Endothelial cell (in vitro differentiated cells): ENCODE results near the gene USF3. TPM values are rescaled to one million over a fixed set of nuclear protein-coding genes. Genes with fewer than 3 reads are reported as not detected.

ENCODE experiments used
- DNase-seq: peaks from one replicate; pipeline ENCODE4 v3.0.0; 2021; ENCODE audit warnings: low spot score
- H3K27ac Mint-ChIP-seq: one replicate; pipeline ENCODE4 v1.8.0; 2021; ENCODE audit warnings: mixed read lengths, inconsistent platforms; ENCODE audit not compliant: unreplicated experiment
- H3K27me3 Mint-ChIP-seq: one replicate; pipeline ENCODE4 v1.8.0; 2021; ENCODE audit warnings: mild to moderate bottlenecking, moderate library complexity, mixed read lengths, inconsistent platforms; ENCODE audit not compliant: unreplicated experiment
- H3K36me3 Mint-ChIP-seq: one replicate; pipeline ENCODE4 v1.8.0; 2021; ENCODE audit warnings: mild to moderate bottlenecking, low read depth, mixed read lengths, inconsistent platforms; ENCODE audit not compliant: unreplicated experiment
- H3K4me1 Mint-ChIP-seq: one replicate; pipeline ENCODE4 v1.8.0; 2021; ENCODE audit warnings: mild to moderate bottlenecking, mixed read lengths, inconsistent platforms; ENCODE audit not compliant: unreplicated experiment
- H3K4me3 Mint-ChIP-seq: one replicate; pipeline ENCODE4 v1.8.0; 2021; ENCODE audit warnings: mild to moderate bottlenecking, mixed read lengths, inconsistent platforms; ENCODE audit not compliant: unreplicated experiment
- H3K9me3 Mint-ChIP-seq: one replicate; pipeline ENCODE4 v1.8.0; 2021; ENCODE audit warnings: mixed read lengths, inconsistent platforms; ENCODE audit not compliant: unreplicated experiment
- total RNA-seq: library from RNA; stranded (reverse); fragmentation: NEBNext Ultra II Directional; extraction: Animal tissue kit (Norgen Biotek cat#: 25700); gene quantifications from one replicate; pipeline ENCODE4 v1.2.1, GENCODE V29; 2021; ENCODE audit not compliant: unreplicated experiment
- TF ChIP-seq, protein P1 (sequence below): fragments of 200-600 bp; sonication (generic); IDR thresholded peaks from one replicate; pipeline ENCODE4 v1.5.0; 2021; ENCODE audit warnings: antibody characterized with exemption; ENCODE audit not compliant: unreplicated experiment

Gene USF3
- total RNA-seq, 1 donor from 2014 or later: 15.4 TPM

DNA sequence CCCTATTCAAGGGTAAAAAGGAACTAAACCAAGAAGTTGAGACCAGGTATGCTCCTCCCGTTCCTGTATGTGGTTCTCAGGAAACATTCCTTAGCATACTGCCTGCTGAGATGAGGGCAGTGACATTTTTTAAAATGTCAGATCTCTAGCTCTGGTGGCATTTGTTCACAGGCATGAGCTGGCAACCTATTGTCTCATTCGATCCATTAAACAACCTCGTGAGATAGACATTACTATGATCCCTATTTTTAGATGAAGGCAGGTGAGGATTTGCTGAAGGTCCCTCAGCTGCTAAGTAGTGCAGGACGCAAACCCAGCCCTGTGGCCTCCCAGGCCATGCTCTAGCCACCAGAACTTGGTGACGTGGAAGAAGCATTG lies 89.2 kb downstream of the USF3 start:
- TF ChIP-seq, protein P1, sequence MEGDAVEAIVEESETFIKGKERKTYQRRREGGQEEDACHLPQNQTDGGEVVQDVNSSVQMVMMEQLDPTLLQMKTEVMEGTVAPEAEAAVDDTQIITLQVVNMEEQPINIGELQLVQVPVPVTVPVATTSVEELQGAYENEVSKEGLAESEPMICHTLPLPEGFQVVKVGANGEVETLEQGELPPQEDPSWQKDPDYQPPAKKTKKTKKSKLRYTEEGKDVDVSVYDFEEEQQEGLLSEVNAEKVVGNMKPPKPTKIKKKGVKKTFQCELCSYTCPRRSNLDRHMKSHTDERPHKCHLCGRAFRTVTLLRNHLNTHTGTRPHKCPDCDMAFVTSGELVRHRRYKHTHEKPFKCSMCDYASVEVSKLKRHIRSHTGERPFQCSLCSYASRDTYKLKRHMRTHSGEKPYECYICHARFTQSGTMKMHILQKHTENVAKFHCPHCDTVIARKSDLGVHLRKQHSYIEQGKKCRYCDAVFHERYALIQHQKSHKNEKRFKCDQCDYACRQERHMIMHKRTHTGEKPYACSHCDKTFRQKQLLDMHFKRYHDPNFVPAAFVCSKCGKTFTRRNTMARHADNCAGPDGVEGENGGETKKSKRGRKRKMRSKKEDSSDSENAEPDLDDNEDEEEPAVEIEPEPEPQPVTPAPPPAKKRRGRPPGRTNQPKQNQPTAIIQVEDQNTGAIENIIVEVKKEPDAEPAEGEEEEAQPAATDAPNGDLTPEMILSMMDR: no peak
- H3K27me3 Mint-ChIP-seq: peaks cover 4% of the 10 kb centered on the region
- H3K27ac Mint-ChIP-seq: peak overlapping the region; percentile 64
- H3K4me1 Mint-ChIP-seq: peaks cover 27% of the 10 kb centered on the region
- H3K9me3 Mint-ChIP-seq: no peaks in the 10 kb centered on the region
- no peak overlapping the region for H3K4me3 Mint-ChIP-seq
- no peaks in the 10 kb centered on the region for H3K36me3 Mint-ChIP-seq
- DNase-seq: no peak

DNA sequence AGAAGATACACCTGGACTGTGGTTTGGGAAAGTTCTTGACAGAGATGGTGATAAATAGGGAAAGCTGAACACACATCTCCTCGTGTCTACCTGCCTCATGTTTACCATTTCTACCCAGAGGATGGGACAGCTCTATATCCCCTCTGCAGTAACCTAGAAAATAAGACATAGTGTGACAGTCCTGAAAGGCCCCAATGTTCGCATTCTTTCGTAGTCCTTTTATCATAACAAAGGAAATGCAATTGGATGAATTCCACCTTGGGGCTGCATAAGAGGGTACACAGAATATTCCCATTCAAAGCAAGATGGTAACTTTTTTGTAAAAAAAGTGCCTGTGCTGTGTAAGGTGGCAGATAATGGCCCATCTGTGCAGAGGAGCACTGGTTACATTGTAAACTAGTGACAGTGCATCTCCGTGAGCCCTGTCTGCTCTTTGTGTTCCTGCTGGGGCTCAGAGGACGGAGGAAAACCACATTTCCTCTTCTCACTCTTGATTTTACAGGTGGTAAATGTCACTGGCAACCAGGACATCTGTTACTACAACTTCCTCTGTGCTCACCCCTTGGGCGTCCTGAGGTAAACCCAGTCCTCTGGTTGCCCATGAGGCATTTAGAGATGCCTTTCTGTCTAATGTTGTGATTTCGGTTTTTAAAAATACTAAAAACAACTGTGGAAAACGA lies 89.8 kb downstream of the USF3 start:
- no peak overlapping the region for H3K4me3 Mint-ChIP-seq
- no peaks in the 10 kb centered on the region for H3K36me3 Mint-ChIP-seq
- H3K9me3 Mint-ChIP-seq: no peaks in the 10 kb centered on the region
- peak overlapping the region; percentile 65 for H3K27ac Mint-ChIP-seq
- no peak for DNase-seq
- H3K4me1 Mint-ChIP-seq: peaks cover 27% of the 10 kb centered on the region
- TF ChIP-seq, protein P1: no peak
- peaks cover 4% of the 10 kb centered on the region for H3K27me3 Mint-ChIP-seq

DNA sequence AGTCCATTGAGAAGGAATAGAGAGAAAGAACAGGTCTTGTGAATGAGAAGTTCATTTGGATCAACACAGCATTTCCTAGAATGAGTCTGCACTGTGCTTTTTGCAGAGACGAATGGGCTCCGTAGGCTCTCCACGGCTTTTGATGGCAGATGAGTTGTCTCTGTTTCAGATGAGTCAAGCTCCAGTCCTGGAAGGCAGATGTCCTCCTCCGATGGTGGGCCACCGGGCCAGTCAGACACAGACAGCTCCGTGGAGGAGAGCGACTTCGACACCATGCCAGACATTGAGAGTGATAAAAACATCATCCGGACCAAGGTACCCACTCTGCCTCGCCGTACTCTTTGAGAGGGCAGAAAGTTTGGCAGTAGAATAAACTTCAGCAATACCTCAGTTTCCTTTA lies 93.6 kb downstream of the USF3 start:
- Mint-ChIP-seq H3K27me3 (peaks cover 2% of the 10 kb centered on the region), H3K4me1 (peaks cover 23% of the 10 kb centered on the region), H3K4me3 (no peak overlapping the region), H3K9me3 (no peaks in the 10 kb centered on the region), H3K27ac (no peak overlapping the region), H3K36me3 (no peaks in the 10 kb centered on the region)
- TF ChIP-seq, protein P1: no peak
- no peak for DNase-seq

DNA sequence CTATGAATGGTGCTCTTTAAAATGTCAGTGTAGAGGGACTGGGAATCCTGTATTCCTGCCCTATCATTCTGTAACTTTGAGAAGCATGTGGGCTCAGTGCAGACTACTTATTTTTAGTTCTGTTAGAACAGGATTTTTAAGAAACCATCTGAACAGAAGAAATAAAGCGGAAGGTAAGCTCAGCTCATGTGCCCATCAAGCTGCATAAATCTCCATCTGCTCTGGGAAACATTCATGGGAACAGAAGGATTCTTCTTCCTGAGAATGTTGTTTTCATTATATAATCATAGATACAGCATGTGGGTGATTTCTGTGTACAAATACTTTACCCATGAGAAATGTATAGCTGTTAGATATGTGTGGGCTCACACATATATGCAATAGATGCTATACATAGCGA lies 94.2 kb downstream of the USF3 start:
- Mint-ChIP-seq H3K4me1 (peaks cover 17% of the 10 kb centered on the region), H3K27ac (no peak overlapping the region), H3K4me3 (no peak overlapping the region), H3K9me3 (no peaks in the 10 kb centered on the region), H3K27me3 (peaks cover 2% of the 10 kb centered on the region), H3K36me3 (no peaks in the 10 kb centered on the region)
- TF ChIP-seq, protein P1: no peak
- DNase-seq: no peak

DNA sequence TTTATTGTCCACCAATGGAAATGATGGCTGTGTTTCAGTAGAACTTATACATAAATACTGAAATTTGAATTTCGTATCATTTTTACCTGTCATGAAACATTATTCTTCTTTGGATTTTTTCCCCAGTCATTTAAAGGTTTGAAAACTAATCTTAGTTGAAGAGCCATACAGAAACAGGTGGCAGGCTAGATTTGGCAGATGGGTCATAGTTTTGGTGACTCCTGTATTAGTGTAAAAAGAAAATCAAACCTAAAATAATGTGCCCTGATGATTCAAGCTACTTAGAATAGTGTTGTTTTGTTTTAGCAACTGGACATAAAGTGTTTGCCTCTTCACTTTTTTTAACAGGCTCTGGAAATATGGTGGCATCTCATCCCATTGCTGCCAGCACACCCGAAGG lies 95.2 kb downstream of the USF3 start:
- no peaks in the 10 kb centered on the region for H3K9me3 Mint-ChIP-seq
- H3K27ac Mint-ChIP-seq: no peak overlapping the region
- peaks cover 2% of the 10 kb centered on the region for H3K27me3 Mint-ChIP-seq
- DNase-seq: no peak
- H3K4me1 Mint-ChIP-seq: peaks cover 7% of the 10 kb centered on the region
- no peak overlapping the region for H3K4me3 Mint-ChIP-seq
- TF ChIP-seq, protein P1: no peak
- no peaks in the 10 kb centered on the region for H3K36me3 Mint-ChIP-seq
